ENCODE data around the gene MZF1. TPM values are rescaled to one million over a fixed set of nuclear protein-coding genes. Genes with fewer than 3 reads are reported as not detected.

MZF1 gene
- total RNA-seq, 1 experiment from 2014 or later = 20.8 TPM

- DNase-seq (ENCODE audit: extremely low read depth, low read depth) = no peak
These were observed 57.9 kb downstream of the MZF1 start for GRCh38 chr19:58515259-58515658.

GRCh38 chr19:58514564-58515022 lies 58.5 kb downstream of the MZF1 start:
- DNase-seq (ENCODE audit: extremely low read depth, low read depth) = no peak

- DNase-seq (ENCODE audit: extremely low read depth, low read depth) = peak; percentile 85
These were observed 59.2 kb downstream of the MZF1 start for GRCh38 chr19:58513694-58514563.

GRCh38 chr19:58513213-58513693 lies 59.9 kb downstream of the MZF1 start:
- DNase-seq (ENCODE audit: extremely low read depth, low read depth) = no peak

Small RNA genes within 50 kb of the gene (small RNA-seq; reads per million reads assigned to genes)
- gene MIR6807 (0.02 to 0.53 reads per million in 2 experiments), gene RN7SL525P (0.02 to 0.12 reads per million in 2 experiments)

Other genes with a start within 250 kb of the MZF1 start
- gene ZSCAN22, start 246.3 kb downstream of the MZF1 start, total RNA-seq (2014; rRNA removed; shearing (Covaris generic)) = 2.4 and 2.5 TPM in 2 replicates
- gene A1BG, start 219.8 kb downstream of the MZF1 start, total RNA-seq (2014; rRNA removed; shearing (Covaris generic)) = 4.1 and 9.1 TPM in 2 replicates
- gene ZNF497, start 210.6 kb downstream of the MZF1 start, total RNA-seq (2014; rRNA removed; shearing (Covaris generic)) = 2.1 TPM in 2 replicates
- gene ZNF837, start 192.3 kb downstream of the MZF1 start, total RNA-seq (2014; rRNA removed; shearing (Covaris generic)) = 0.30 and 0.78 TPM in 2 replicates
- 1,933 and 2,287 TPM in 2 replicates for gene RPS5, start 186.1 kb downstream of the MZF1 start, total RNA-seq (2014; rRNA removed; shearing (Covaris generic))
- 0.26 TPM in 1 of 2 replicates, not detected in the other for gene RNF225, start 177.7 kb downstream of the MZF1 start, total RNA-seq (2014; rRNA removed; shearing (Covaris generic))
- 14.7 and 15.7 TPM in 2 replicates for gene ZNF584, start 164.7 kb downstream of the MZF1 start, total RNA-seq (2014; rRNA removed; shearing (Covaris generic))
- 2.1 and 2.4 TPM in 2 replicates for gene ZNF132, start 133.2 kb downstream of the MZF1 start, total RNA-seq (2014; rRNA removed; shearing (Covaris generic))
- 2.8 and 3.0 TPM in 2 replicates for gene ZNF324B, start 121.7 kb downstream of the MZF1 start, total RNA-seq (2014; rRNA removed; shearing (Covaris generic))
- gene ZNF324, start 106.3 kb downstream of the MZF1 start, total RNA-seq (2014; rRNA removed; shearing (Covaris generic)) = 3.1 and 4.7 TPM in 2 replicates
- gene ZNF446, start 97.0 kb downstream of the MZF1 start, total RNA-seq (2014; rRNA removed; shearing (Covaris generic)) = 3.7 and 5.1 TPM in 2 replicates
- 20.5 and 27.8 TPM in 2 replicates for gene SLC27A5, start 61.3 kb downstream of the MZF1 start, total RNA-seq (2014; rRNA removed; shearing (Covaris generic))
- 3.8 and 4.9 TPM in 2 replicates for gene ZBTB45, start 53.5 kb downstream of the MZF1 start, total RNA-seq (2014; rRNA removed; shearing (Covaris generic))
- 246 and 252 TPM in 2 replicates for gene TRIM28, start 29.3 kb downstream of the MZF1 start, total RNA-seq (2014; rRNA removed; shearing (Covaris generic))
- gene CHMP2A, start 18.2 kb downstream of the MZF1 start, total RNA-seq (2014; rRNA removed; shearing (Covaris generic)) = 102 and 105 TPM in 2 replicates
- 90.5 and 94.6 TPM in 2 replicates for gene UBE2M, start 14.7 kb downstream of the MZF1 start, total RNA-seq (2014; rRNA removed; shearing (Covaris generic))